Activated naive CD8-positive, alpha-beta T cell treated with anti-CD3 and anti-CD28 coated beads, Interleukin-2, amount 50 U/mL, for 24 hours (primary cell): ENCODE results near the gene TOX3.

Experiments used
- ATAC-seq: fragments of 150-1000 bp; cut with Tn5 transposase; one replicate; pipeline ENCODE4 v1.10.0; 2021
- DNase-seq: peaks from one replicate; pipeline ENCODE4 v3.0.0; 2021
- H3K27ac Mint-ChIP-seq: one replicate; pipeline ENCODE4 v1.8.0; 2021; ENCODE audit warnings: mild to moderate bottlenecking, mixed read lengths
- H3K27me3 Mint-ChIP-seq: one replicate; pipeline ENCODE4 v1.8.0; 2021; ENCODE audit warnings: mixed read lengths
- H3K36me3 Mint-ChIP-seq: one replicate; pipeline ENCODE4 v1.8.0; 2021; ENCODE audit warnings: low read depth, mixed read lengths
- H3K4me1 Mint-ChIP-seq: one replicate; pipeline ENCODE4 v1.8.0; 2021; ENCODE audit warnings: mixed read lengths
- H3K4me3 Mint-ChIP-seq: one replicate; pipeline ENCODE4 v1.8.0; 2021; ENCODE audit warnings: mild to moderate bottlenecking, moderate library complexity, mixed read lengths
- H3K9me3 Mint-ChIP-seq: one replicate; pipeline ENCODE4 v1.8.0; 2021; ENCODE audit warnings: mixed read lengths

TOX3 gene

GRCh38 chr16:52446080-52446479 is 100.9 kb downstream of the TOX3 start:
- ATAC-seq (no peak), DNase-seq (no peak)
- H3K36me3 Mint-ChIP-seq: no peaks in the 10 kb centered on the region
- peaks cover 6% of the 10 kb centered on the region for H3K9me3 Mint-ChIP-seq
- no peak overlapping the region for H3K4me3 Mint-ChIP-seq
- no peaks in the 10 kb centered on the region for H3K4me1 Mint-ChIP-seq
- H3K27me3 Mint-ChIP-seq: no peaks in the 10 kb centered on the region
- H3K27ac Mint-ChIP-seq: no peak overlapping the region

- peaks cover 2% of the 10 kb centered on the region for H3K36me3 Mint-ChIP-seq
- no peak overlapping the region for H3K4me3 Mint-ChIP-seq
- no peak overlapping the region for H3K27ac Mint-ChIP-seq
- ATAC-seq (no peak), DNase-seq (no peak)
- peaks cover 12% of the 10 kb centered on the region for H3K9me3 Mint-ChIP-seq
- H3K27me3 Mint-ChIP-seq: no peaks in the 10 kb centered on the region
- H3K4me1 Mint-ChIP-seq: no peaks in the 10 kb centered on the region
Observed at GRCh38 chr16:52441886-52442285, 105.1 kb downstream of the TOX3 start.

- Mint-ChIP-seq H3K27me3 (no peaks in the 10 kb centered on the region), H3K27ac (no peak overlapping the region)
Observed at GRCh38 chr16:52440248-52440647, 106.7 kb downstream of the TOX3 start.

GRCh38 chr16:52439750-52440149 is 107.2 kb downstream of the TOX3 start:
- ATAC-seq (no peak), DNase-seq (no peak)
- no peaks in the 10 kb centered on the region for H3K27me3 Mint-ChIP-seq
- H3K9me3 Mint-ChIP-seq: peaks cover 12% of the 10 kb centered on the region
- H3K4me1 Mint-ChIP-seq: no peaks in the 10 kb centered on the region
- H3K4me3 Mint-ChIP-seq: no peak overlapping the region
- H3K36me3 Mint-ChIP-seq: peaks cover 2% of the 10 kb centered on the region
- no peak overlapping the region for H3K27ac Mint-ChIP-seq

More at GRCh38 chr16:52440248-52440647, 106.7 kb downstream of the TOX3 start:
- DNase-seq (no peak), ATAC-seq (no peak)
- Mint-ChIP-seq H3K4me1 (no peaks in the 10 kb centered on the region), H3K4me3 (no peak overlapping the region), H3K36me3 (peaks cover 2% of the 10 kb centered on the region), H3K9me3 (peaks cover 12% of the 10 kb centered on the region)

GRCh38 chr16:52439171-52439701 is 107.7 kb downstream of the TOX3 start:
- Mint-ChIP-seq H3K27ac (no peak overlapping the region), H3K36me3 (peaks cover 2% of the 10 kb centered on the region), H3K4me3 (no peak overlapping the region), H3K4me1 (no peaks in the 10 kb centered on the region), H3K9me3 (peaks cover 12% of the 10 kb centered on the region), H3K27me3 (no peaks in the 10 kb centered on the region)
- no peak for DNase-seq
- no peak for ATAC-seq

- no peaks in the 10 kb centered on the region for H3K4me1 Mint-ChIP-seq
- no peaks in the 10 kb centered on the region for H3K27me3 Mint-ChIP-seq
- no peak overlapping the region for H3K4me3 Mint-ChIP-seq
- ATAC-seq: no peak
- peaks cover 12% of the 10 kb centered on the region for H3K9me3 Mint-ChIP-seq
- peaks cover 2% of the 10 kb centered on the region for H3K36me3 Mint-ChIP-seq
- H3K27ac Mint-ChIP-seq: no peak overlapping the region
- DNase-seq: no peak
Observed at GRCh38 chr16:52437277-52437670, 109.7 kb downstream of the TOX3 start.

- ATAC-seq: no peak
- DNase-seq: no peak
- H3K27me3 Mint-ChIP-seq: no peaks in the 10 kb centered on the region
- H3K4me1 Mint-ChIP-seq: no peaks in the 10 kb centered on the region
- peaks cover 12% of the 10 kb centered on the region for H3K9me3 Mint-ChIP-seq
- H3K27ac Mint-ChIP-seq: no peak overlapping the region
- peaks cover 2% of the 10 kb centered on the region for H3K36me3 Mint-ChIP-seq
- no peak overlapping the region for H3K4me3 Mint-ChIP-seq
Observed at GRCh38 chr16:52436339-52437276, 110.3 kb downstream of the TOX3 start.

- Mint-ChIP-seq H3K27me3 (no peaks in the 10 kb centered on the region), H3K9me3 (peaks cover 3% of the 10 kb centered on the region), H3K4me1 (no peaks in the 10 kb centered on the region), H3K27ac (no peak overlapping the region), H3K36me3 (peaks cover 2% of the 10 kb centered on the region), H3K4me3 (no peak overlapping the region)
- DNase-seq (no peak), ATAC-seq (no peak)
Observed at GRCh38 chr16:52434224-52434623, 112.7 kb downstream of the TOX3 start.

GRCh38 chr16:52433643-52434042 is 113.3 kb downstream of the TOX3 start:
- H3K4me3 Mint-ChIP-seq: no peak overlapping the region
- H3K27ac Mint-ChIP-seq: no peak overlapping the region
- ATAC-seq (no peak), DNase-seq (no peak)
- H3K36me3 Mint-ChIP-seq: no peaks in the 10 kb centered on the region
- H3K4me1 Mint-ChIP-seq: no peaks in the 10 kb centered on the region
- H3K27me3 Mint-ChIP-seq: no peaks in the 10 kb centered on the region
- peaks cover 3% of the 10 kb centered on the region for H3K9me3 Mint-ChIP-seq

GRCh38 chr16:52424591-52424990 is 122.4 kb downstream of the TOX3 start:
- Mint-ChIP-seq H3K9me3 (no peaks in the 10 kb centered on the region), H3K27ac (no peak overlapping the region), H3K36me3 (no peaks in the 10 kb centered on the region), H3K4me1 (no peaks in the 10 kb centered on the region), H3K27me3 (no peaks in the 10 kb centered on the region), H3K4me3 (no peak overlapping the region)
- DNase-seq (no peak), ATAC-seq (no peak)

- Mint-ChIP-seq H3K36me3 (no peaks in the 10 kb centered on the region), H3K27me3 (no peaks in the 10 kb centered on the region)
- no peak for ATAC-seq
Observed at GRCh38 chr16:52422307-52422706, 124.6 kb downstream of the TOX3 start.

GRCh38 chr16:52418201-52418600 is 128.7 kb downstream of the TOX3 start:
- no peak overlapping the region for H3K27ac Mint-ChIP-seq
- H3K9me3 Mint-ChIP-seq: peaks cover 26% of the 10 kb centered on the region
- H3K4me1 Mint-ChIP-seq: no peaks in the 10 kb centered on the region
- ATAC-seq (no peak), DNase-seq (no peak)
- H3K27me3 Mint-ChIP-seq: no peaks in the 10 kb centered on the region
- H3K36me3 Mint-ChIP-seq: no peaks in the 10 kb centered on the region
- H3K4me3 Mint-ChIP-seq: no peak overlapping the region

More at GRCh38 chr16:52422307-52422706, 124.6 kb downstream of the TOX3 start:
- peaks cover 9% of the 10 kb centered on the region for H3K9me3 Mint-ChIP-seq
- H3K4me1 Mint-ChIP-seq: no peaks in the 10 kb centered on the region
- DNase-seq: no peak
- H3K4me3 Mint-ChIP-seq: no peak overlapping the region
- H3K27ac Mint-ChIP-seq: no peak overlapping the region

GRCh38 chr16:52416888-52417287 is 130.1 kb downstream of the TOX3 start:
- no peak for ATAC-seq
- no peak for DNase-seq
- H3K9me3 Mint-ChIP-seq: peaks cover 26% of the 10 kb centered on the region
- no peak overlapping the region for H3K4me3 Mint-ChIP-seq
- no peaks in the 10 kb centered on the region for H3K27me3 Mint-ChIP-seq
- no peaks in the 10 kb centered on the region for H3K36me3 Mint-ChIP-seq
- H3K27ac Mint-ChIP-seq: no peak overlapping the region
- no peaks in the 10 kb centered on the region for H3K4me1 Mint-ChIP-seq

GRCh38 chr16:52411011-52411410 is 135.9 kb downstream of the TOX3 start:
- no peaks in the 10 kb centered on the region for H3K36me3 Mint-ChIP-seq
- ATAC-seq: no peak
- no peak overlapping the region for H3K4me3 Mint-ChIP-seq
- no peak overlapping the region for H3K27ac Mint-ChIP-seq
- DNase-seq: no peak
- peaks cover 5% of the 10 kb centered on the region for H3K9me3 Mint-ChIP-seq
- no peaks in the 10 kb centered on the region for H3K4me1 Mint-ChIP-seq
- H3K27me3 Mint-ChIP-seq: peaks cover 2% of the 10 kb centered on the region

- DNase-seq (no peak), ATAC-seq (no peak)
- Mint-ChIP-seq H3K9me3 (peaks cover 4% of the 10 kb centered on the region), H3K27ac (no peak overlapping the region), H3K36me3 (no peaks in the 10 kb centered on the region), H3K4me3 (no peak overlapping the region), H3K4me1 (no peaks in the 10 kb centered on the region), H3K27me3 (peaks cover 2% of the 10 kb centered on the region)
Observed at GRCh38 chr16:52408191-52408845, 138.6 kb downstream of the TOX3 start.
